Nucleus accumbens (tissue), 56 donors: Measurements from ENCODE around the gene ZNRF1.

Source experiments
- DNase-seq, 56 donors: peaks; one replicate each; lab custom pipeline; 2025; lab: John Stamatoyannopoulos, UW

ZNRF1 gene

GRCh38 chr16:75072239-75072947, 73.6 kb downstream of the ZNRF1 start:
- DNase-seq, result no peak

- no peak for DNase-seq
Measured at GRCh38 chr16:75073545-75074303, 74.9 kb downstream of the ZNRF1 start.

GRCh38 chr16:75074304-75074793, 75.5 kb downstream of the ZNRF1 start:
- no peak for DNase-seq

- no peak for DNase-seq
Measured at GRCh38 chr16:75074920-75075687, 76.3 kb downstream of the ZNRF1 start.

- DNase-seq, result no peak
Measured at GRCh38 chr16:75075688-75076268, 77.0 kb downstream of the ZNRF1 start.

GRCh38 chr16:75078886-75079285, 80.1 kb downstream of the ZNRF1 start:
- DNase-seq, result no peak

GRCh38 chr16:75079346-75079926, 80.6 kb downstream of the ZNRF1 start:
- DNase-seq, result no peak

GRCh38 chr16:75080205-75081029, 81.6 kb downstream of the ZNRF1 start:
- no peak for DNase-seq

- DNase-seq, result no peak
Measured at GRCh38 chr16:75081179-75081859, 82.5 kb downstream of the ZNRF1 start.

GRCh38 chr16:75083813-75084212, 85.0 kb downstream of the ZNRF1 start:
- DNase-seq, result no peak

GRCh38 chr16:75085556-75085955, 86.7 kb downstream of the ZNRF1 start:
- no peak for DNase-seq

GRCh38 chr16:75086281-75086680, 87.5 kb downstream of the ZNRF1 start:
- no peak for DNase-seq

GRCh38 chr16:75086688-75087374, 88.0 kb downstream of the ZNRF1 start:
- no peak for DNase-seq

- DNase-seq, result no peak
Measured at GRCh38 chr16:75087375-75087979, 88.7 kb downstream of the ZNRF1 start.

GRCh38 chr16:75088216-75088615, 89.4 kb downstream of the ZNRF1 start:
- no peak for DNase-seq

GRCh38 chr16:75088934-75089333, 90.1 kb downstream of the ZNRF1 start:
- no peak for DNase-seq

GRCh38 chr16:75089486-75090202, 90.8 kb downstream of the ZNRF1 start:
- DNase-seq, result no peak
